Measurements from ENCODE around the gene CACNG3.
"Not testable (repeated sequence)": the region's sequence is repeated elsewhere in the genome, so short reads cannot be mapped to it uniquely, and the experiment has no call there.

The CACNG3 gene

DNA sequence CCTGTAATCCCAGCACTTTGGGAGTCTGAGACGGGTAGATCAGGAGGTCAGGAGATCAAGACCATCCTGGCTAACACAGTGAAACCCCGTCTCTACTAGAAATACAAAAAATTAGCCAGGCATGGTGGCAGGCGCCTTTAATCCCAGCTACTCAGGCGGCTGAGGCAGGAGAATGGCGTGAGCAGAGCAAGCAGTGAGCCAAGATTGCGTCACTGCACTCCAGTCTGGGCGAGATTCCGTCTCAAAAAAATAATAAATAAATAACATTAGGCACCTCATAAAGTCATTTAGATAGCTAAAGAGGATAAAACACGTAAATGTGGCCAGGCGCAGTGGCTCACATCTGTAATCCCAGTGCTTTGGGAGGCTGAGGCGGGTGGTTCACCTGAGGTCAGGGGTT is 87.7 kb downstream of the CACNG3 start:
- DNase-seq: not testable (repeated sequence)

- no peak for DNase-seq
These were observed 88.6 kb downstream of the CACNG3 start for GRCh38 chr16:24344784-24345183.

GRCh38 chr16:24345704-24346103 is 89.6 kb downstream of the CACNG3 start:
- DNase-seq: no peak

DNA sequence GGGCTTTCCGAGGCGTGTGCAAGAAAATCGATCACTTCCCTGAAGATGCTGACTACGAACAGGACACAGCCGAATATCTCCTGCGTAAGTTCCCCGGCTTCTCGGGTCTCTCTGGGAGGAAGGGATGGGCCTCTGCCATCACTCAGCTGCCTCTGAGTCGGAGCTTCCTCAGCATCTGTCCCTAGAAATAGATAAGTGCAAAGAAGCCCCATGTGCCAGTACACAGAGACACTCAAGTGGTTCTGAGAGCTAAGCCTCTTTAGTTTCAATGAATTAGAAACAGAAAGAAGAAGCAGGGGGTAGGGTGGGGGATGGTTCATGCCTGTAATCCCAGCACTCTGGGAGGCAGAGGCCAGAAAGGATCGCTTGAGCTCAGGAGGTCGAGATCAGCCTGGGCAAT is 90.6 kb downstream of the CACNG3 start:
- DNase-seq: no peak

DNA sequence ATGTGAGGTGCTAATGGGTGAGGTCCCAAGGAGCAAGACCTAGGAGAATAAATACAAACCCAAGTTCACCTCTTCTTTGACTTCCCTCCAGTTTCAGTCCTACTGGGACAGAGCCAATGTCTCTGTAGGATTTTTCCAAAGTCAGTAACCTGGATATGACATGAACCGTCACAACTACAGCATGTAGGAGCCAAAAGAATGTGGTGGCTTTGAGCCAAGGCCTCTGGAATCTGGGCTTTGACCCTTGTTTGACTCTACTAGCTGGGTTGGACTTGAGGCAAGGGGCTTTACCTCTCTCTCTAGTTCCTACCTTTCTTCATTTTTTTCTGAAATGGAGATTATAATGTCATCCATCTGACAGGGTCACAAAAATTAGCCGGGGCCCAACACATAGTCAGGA is 91.4 kb downstream of the CACNG3 start:
- no peak for DNase-seq

GRCh38 chr16:24348545-24349290 is 92.6 kb downstream of the CACNG3 start:
- DNase-seq: no peak

DNA sequence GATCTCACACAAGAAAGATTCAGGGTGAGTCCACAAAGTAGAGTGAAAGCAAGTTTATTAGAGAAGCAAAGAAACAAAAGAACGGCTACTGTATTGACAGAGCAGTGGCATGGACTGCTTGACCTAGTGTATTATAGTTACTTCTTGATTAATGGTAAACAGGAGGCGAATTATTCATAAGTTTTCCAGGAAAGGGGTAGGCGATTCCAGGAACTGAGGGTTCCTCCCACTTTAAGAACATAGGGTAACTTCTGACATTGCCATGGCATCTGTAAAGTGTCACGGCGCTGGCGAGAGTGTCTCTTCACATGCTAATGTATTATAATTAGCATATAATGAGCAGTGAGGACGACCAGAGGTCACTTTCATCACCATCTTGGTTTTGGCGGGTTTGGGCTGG is 93.2 kb downstream of the CACNG3 start:
- no peak for DNase-seq

GRCh38 chr16:24352746-24353145 is 96.6 kb downstream of the CACNG3 start:
- DNase-seq: no peak

DNA sequence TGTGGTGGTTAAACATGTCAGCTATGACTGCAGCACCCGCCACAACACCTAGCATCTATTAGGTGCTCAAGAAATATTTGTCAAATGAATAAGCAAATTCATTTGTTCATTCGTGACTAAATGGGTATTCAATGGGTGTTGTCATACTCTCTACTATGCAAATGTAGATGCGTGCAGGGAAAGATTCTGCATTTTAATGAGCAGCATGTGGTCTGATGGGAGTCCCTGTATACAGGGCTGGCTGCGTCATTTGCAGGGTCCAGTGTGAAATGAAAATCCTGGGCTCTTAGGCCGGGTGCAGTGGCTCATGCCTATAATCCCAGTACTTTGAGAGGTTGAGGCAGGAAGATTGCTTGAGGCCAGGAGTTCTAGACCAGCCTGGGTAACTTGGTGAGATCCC is 97.5 kb downstream of the CACNG3 start:
- no peak for DNase-seq

DNA sequence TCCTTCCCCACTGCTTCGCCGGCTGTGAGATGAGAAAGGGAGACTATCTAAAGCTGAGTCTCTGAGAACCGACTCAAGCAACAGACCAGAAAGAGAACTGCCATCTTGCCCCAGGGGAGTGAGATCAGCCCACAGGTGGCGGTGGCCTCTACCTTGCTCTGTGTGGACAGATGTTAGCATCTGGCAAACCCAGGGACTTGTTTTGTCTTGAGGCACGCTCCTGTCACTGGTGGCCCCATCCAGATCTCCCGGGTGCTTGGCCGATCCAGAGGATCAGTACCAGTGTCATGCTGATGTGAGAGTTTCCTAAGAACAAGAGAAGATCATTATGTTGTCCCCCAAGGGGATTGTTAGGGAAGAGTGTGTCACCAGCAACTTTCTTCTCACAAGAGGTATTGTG is 101.4 kb downstream of the CACNG3 start:
- DNase-seq: no peak

GRCh38 chr16:24358117-24358516 is 102.0 kb downstream of the CACNG3 start:
- no peak for DNase-seq

- DNase-seq: no peak
These were observed 103.4 kb downstream of the CACNG3 start for GRCh38 chr16:24359490-24359889.

GRCh38 chr16:24360936-24361335 is 104.8 kb downstream of the CACNG3 start:
- DNase-seq: no peak

DNA sequence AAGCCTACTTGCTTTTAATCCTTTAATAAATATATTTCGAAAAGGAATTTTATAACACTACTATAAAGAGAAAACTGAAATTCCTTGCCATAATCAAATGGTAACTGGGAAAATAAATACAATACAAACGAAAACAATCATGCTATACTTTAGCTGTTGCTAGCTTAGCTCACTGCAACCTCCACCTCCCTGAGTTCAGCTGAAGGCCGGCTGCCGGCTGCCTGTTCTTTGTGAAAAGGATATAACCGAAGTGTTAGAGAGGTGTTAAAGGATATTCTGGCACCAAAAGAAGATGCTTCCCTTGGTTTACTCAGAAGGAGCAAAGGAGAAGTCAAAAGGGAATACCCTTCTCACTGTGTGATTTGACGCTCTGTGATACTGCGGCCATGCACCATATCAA is 108.5 kb downstream of the CACNG3 start:
- DNase-seq: no peak

DNA sequence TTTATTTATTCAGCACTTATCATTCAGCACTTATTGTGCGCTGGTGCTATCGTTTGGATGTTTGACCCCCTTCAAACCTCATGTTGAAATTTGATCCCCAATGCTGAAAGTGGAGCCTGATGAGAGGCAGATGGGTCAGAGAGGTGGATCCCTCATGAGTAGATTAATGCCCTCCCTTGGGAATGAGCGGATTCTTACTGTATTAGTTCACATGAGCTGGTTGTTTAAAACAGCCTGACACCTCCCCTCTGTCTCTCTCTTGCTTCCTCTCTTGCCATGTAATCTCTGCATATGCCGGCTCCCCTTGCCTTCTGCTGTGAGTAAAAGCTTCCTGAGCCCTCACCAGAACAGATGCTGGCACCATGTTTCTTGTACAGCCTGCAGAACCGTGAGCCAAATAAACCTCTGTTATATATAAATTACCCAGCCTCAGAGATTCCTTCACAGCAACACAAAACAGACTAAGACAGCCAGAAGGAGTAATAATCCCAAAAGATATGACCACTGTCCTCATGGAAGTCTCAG is 111.1 kb downstream of the CACNG3 start:
- no peak for DNase-seq

DNA sequence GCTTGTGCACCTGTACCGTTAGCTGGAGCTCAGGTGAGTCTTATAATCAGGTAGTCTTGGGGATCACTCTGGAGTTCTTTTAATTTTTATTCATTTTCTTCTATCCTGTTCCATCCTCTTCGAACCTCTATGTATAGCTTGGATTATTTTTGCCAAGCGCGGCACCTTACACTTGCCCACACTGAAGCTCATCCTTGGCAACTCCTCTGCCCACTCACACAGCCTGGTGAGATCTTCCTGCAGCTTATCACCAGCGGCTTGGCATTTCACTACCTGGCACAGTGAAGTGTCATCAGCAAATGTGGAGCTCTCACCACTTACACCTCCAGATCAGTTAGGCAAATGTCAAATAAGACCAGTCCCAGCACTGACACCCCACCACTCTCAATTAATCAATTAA is 116.7 kb downstream of the CACNG3 start:
- no peak for DNase-seq

DNA sequence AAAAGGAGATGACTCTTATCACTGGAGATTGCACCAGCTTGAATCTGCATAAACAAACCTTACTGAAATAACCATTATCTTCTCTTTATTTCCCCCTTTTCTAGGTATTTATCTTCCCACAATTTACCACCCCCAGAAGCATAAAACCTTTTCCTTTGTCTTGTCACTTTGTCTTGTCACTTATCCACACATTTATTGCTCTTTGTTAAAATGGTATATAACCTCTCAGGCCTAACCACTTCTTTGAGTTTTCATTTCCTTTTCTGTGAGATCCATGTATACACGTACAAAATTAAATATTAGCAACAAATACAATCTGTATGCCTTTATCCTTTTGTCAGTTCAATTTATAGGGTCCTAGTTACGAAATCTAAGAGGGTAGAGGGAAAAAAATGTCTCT is 122.9 kb downstream of the CACNG3 start:
- no peak for DNase-seq

DNA sequence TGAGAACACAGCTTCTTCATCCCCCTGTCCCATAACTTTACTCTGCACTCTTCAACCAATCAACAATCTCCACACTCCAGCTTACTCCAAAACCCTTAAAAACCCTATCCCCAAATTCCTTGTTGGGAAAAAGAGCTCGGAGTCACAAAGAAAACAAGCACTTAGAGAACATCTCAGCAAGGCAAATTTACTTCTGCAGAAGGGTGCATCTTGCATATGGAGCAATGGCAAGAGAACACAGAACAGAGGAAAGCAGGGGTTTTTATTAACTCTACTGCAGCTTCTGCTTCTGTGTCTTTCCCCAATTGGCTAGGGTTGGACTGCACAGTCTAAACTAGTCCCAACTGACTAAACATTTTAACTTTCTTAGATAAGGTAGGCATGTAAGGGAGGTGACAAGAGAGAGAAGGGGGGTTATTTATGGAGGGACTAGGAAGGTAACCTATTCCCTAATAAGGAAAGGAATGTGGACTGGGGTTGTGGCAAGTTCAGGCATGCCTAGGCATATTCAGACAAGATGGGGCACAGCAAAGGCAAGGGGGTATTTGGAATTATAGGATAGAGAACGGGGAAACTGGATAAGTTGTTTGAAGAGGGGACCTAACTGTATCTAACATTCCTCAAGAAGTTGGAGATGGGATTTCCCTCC is 125.5 kb downstream of the CACNG3 start:
- no peak for DNase-seq

DNA sequence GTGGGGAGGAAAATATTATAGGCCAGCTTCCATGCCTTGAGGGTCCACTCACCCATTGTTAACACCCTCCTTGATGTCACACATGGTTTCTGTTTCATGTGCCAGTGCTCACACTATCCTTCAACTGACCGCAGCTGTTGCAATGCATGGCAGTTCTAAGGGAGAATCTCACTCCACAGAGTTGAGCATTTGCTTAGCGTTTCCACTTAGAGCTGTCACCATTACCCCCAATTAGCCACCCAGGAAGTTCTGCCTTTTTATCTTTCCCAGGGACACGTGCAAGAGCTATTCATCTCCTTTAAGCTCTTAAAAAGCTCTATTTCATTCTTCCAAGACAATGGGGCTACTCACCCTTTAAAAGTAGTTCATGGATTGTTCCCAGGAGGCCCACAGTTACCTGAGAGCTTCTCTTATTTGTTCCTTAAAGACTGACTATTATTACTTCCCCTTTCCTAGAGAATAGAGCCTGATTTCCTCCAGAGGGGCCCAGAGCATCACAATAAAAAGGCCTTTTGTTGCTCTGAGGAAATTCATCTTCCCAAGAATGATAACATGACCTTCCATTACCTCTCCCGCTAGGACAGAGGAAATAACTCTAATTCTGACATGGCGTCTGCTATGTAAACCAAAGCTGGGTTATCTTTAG is 126.8 kb downstream of the CACNG3 start:
- DNase-seq: no peak

DNA sequence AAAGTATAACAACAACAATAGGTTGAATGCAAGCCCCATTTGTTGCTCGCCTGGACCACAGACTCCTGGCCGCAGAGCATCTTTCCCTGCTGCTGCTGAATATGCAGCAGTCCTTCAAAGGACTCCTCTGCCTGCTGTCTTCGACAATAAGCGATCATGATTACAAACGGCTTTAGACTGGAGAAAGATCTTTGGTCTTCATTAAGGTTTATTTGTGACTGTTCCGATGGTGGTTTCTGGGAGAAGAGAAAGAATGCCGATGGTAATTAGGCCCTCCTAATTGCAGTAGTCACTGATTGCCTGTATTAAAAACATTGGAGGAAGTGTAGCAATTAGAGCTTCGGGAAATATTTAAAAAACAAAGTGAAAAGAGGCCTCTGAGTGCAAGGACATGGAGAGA is 138.2 kb downstream of the CACNG3 start:
- DNase-seq: no peak

GRCh38 chr16:24396350-24397271 is 140.5 kb downstream of the CACNG3 start:
- no peak for DNase-seq

GRCh38 chr16:24409045-24409444 is 152.9 kb downstream of the CACNG3 start:
- no peak for DNase-seq
